GM18499 (cell line): ENCODE data around the gene MOSMO.

Source experiments
- ATAC-seq: cut with Tn5 transposase; IDR thresholded peaks from one replicate; pipeline ENCODE4 v1.9.1; 2021; ENCODE audit warnings: moderate number of reproducible peaks; ENCODE audit not compliant: insufficient read depth, unreplicated experiment

The MOSMO gene

DNA sequence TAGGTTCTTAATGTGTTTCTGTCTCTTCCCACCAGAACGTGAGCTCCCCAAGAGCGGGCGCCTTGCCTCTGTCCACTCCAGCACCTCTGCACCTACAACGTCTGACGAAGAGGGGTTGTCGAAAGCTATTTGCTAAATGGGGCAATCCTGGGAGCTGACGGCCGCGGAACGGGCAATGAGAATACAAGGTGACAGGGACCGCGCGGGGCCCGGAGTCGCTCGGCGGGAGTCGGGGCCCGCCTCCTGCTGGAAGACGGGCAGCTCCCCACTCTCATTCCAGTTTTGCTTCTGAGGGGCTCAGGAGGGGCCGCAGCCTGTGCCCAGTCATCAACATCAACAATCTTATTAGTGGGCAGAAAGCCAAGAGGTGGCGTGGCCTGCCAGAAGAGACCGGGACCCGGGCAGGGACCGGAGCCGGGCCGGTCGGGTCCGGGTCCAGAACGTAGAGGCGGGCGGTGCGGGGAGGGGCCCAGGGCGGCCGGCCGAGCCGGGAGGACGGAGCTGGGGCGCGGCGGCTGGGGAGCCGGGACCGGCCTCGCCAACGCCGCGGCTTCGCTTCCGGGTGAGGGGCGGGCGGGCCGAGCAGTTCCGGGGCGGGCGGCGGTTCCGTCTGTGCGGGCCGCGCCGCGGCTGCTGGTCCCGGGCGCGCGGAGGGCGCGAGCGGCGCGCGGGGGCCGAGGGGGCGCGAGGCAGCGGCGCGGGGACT, at the start of gene MOSMO:
Gene MOSMO (plus strand): TSS at position 603 of the 706 bp plus-strand sequence. CDS start 191 bp downstream, outside the sequence.
- no peak for ATAC-seq

DNA sequence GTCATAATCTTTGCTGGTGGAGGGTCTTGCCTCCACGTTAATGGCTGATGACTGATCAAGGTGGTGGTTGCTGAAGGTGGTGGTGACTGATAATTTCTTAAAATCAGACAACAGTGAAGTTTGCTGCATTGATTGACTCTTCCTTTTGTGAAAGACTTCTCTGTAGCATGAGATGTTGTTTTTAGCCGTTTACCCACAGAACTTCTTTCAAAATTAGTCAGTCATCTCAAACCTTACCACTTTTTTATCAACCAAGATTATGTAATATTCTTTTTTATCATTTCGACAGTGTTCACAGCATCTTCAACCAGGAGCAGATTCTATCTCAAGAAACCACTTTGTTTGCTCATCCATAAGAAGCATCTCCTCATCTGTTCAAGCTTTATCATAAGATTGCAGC, 48.9 kb upstream of the MOSMO start:
- no peak for ATAC-seq

DNA sequence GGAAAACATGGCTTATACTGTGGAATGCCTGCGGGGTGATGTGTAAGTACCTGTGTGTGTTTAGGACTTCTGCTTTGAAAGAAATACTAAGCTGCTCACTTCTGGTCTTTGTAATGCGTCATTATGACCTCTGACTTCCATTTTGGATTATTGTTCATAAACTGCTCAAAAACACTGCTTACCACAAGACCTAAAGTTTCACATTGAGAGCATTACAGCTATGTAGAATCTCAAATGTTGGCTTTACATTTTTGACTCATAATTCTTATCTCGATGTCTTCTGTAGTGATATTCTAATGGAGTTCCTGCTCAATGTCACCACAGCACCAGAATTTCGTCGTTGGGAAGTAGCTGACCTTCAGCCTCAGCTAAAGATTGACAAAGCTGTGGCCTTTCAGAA, 45.4 kb upstream of the MOSMO start:
- ATAC-seq: no peak

DNA sequence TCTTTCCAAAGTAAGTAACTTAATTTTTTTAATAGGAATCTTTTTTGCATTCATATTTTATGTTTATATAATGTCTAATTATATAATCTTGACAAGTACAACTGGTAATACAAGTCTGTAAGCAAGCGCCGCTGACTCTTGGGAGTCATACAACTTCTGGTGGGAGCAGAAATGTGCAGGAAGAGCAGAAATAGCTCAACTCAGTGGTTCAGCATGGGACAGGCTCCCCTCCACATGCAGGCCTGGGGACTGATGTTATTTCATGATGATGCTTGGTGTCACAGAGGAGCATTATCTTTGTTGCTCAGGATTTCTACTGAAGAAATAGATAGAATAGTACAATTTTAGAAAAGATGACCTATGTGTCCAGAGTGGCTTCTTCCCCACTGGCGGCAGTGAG, 44.0 kb upstream of the MOSMO start:
- ATAC-seq: no peak

DNA sequence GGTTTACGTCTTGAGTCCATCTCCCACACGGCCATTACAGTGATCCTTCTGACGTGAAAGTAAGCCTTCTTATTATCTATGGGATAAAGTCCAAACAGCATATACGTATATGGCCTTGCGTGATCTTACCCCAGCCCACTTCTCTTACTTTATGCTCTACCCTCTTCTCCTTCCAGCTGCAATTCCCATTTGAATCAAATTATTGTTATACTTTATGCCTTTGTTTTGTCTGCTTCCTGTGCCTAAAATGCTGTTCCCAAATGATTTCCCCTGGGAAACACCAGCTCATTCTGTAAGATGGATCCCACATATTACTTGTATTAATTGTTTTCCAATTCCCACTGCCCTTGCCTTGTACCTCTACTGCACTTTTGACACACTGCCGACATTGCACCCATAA, 43.6 kb upstream of the MOSMO start:
- ATAC-seq: no peak

DNA sequence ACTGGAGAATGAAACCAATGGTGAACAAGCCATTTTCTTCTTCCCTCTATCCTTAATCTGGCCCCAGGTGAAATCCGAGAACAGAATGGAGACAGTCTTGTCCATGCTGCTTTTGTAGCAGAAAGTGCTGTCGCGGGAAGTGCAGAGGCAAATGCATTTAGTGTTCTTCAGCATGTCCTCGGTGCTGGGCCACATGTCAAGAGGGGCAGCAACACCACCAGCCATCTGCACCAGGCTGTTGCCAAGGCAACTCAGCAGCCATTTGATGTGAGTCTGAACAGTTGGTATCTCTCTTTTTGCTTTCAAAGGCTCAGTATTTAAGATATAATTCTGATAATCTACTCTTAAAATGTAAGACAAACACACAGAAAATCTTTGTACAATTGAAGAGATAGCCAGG, 36.1 kb upstream of the MOSMO start:
- no peak for ATAC-seq

DNA sequence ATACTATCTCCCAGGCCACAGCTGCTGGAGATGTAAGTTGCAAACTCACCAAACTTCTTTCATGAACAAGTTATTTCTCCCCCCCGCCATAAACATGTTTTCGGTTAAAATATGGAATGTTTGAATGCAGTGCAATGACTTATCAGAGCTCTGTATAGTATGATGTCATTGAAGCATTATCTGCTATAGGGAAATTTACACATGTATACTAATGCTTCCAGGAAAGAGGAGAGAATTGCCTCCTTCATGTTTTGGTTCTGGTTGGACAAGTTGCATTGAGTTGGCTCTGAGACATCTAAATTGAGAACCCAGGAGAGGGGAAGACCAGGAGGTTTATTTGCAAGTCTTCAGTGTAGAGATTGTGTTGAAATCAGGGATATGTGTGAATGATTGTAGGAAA, 34.0 kb upstream of the MOSMO start:
- no peak for ATAC-seq

DNA sequence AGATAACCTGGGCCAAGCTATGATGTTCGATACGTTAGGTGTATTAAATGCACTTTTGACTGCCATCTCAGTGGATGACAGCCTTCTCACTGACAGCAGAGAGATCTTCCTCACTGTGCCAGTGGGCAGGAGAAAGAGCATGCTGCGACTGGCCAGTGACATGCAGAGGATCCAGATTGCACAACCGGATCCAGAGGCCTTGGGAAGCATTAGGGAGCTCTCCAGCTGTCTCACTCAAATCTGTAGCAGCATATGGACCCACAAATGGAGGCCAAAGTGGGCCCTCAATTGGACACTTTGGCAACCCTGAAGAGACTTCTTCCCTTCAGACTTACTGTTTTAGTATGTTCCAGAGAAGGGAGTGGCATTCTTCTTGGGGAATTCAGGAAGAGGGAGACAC, 27.9 kb upstream of the MOSMO start:
- ATAC-seq: no peak

DNA sequence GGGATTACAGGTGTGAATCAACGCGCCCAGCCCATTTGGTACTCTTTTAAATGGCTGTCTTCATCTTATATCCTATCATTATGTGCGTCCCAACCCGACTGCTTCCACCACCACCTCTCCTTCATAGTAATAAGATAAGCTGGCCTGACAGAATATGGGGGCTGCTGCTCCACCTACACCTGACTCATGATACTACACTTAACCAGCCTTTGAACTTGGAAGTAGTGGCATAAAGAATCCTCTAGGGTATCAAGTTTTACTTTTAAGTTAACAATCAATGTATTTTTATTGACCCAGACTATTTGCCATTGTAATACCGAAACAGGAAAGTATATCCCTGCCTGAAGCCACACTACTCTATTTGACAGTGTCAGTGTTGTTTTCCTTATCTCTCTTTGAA, 25.8 kb upstream of the MOSMO start:
- no peak for ATAC-seq

DNA sequence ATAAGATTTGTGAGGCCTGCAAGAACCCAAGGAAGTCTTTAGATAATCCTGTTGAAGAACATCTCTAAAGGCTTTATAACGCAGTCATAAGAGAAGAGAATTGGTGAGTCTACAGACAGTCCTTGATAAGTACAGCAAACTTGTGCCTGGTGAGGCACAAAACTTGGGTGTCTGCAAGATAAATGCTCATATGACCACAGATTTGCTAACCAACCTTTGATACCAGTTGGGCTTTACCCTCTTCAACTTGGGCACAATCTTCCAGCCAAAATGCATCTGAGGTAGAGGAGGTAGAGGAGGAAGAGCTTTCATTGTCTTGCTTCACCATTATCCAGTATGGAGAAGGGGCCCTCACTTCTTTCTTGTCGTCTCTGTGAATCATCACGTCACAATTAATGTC, 23.8 kb upstream of the MOSMO start:
- no peak for ATAC-seq

DNA sequence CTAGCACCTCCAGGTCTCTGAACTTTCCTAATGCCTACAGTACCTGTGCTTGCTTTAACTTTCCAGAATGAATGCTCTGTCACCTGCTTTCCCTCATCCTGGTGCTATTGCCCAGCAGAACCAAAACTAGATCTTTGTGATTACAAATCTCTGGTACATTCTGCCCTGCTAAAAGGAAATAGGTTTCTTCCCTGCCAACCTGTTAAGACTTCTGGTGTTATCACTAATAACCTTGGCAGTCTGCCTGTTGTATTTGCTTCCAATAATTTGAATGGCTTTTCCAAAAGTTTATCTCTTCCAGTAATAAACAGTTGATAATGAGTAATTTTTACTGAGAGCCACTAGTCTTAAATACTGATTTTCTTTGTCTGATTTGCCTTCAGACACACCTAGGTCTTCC, 22.4 kb upstream of the MOSMO start:
- no peak for ATAC-seq

DNA sequence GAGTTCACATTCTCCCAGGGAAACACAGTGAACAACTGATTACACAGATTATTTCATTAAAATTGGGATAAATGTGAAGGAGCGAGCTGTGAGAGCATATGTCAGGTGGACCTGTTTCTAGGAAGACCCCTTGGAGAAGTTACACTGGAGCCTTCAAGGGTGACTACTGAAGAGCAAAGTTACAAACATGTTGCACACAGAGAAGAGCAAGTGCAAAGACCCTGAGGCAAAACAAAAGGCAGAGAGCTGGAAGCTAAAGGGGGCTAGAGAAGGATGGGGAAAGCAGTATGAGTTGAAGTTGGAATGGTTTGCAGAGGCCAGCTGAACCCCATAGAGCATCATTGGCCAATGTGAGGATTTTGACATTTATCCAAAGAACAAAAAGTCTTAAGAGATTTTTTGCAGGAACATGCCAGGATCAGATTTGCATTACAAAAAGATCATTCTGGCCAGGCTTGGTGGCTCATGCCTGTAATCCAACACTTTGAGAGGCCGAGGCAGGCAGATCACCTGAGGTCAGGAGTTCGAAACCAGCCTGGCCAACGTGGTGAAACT, 21.1 kb upstream of the MOSMO start:
- no peak for ATAC-seq

DNA sequence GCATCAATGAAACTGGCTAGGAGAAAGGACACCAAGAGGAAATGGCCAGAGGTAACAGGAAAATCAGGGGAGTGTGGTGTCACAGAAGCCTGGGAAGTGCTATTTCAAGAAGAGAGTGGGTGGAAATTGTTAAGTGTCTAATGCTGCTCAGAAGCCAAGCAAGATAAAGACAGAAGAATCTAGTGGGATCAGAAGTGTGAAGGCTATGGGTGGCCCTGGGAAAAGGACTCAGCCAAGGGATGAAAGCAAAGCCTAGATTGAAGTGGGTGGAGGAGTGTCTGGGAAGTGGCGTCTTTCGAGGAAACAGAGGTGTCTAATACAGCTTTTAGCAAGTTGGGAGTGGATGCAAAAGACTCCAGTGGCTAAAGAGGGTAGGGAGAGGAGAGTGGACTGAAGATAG, 20.4 kb upstream of the MOSMO start:
- no peak for ATAC-seq

DNA sequence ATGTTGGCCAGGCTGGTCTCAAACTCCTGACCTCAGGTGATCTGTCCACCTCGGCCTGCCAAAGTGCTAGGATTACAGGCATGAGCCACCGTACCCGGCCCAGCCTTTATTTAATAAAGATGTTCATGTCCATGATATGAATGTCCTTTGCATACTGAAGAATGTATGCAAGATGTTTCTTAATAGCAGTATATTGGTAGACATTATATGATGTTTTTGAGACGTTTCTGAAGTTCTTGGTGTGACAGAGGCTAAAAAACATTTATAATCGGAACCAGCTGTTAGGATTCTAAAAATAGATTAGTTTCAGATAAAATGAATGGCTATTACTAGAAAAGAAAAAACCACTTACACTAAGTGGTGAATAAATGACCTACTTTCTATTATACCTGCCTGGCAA, 18.8 kb upstream of the MOSMO start:
- ATAC-seq: no peak

DNA sequence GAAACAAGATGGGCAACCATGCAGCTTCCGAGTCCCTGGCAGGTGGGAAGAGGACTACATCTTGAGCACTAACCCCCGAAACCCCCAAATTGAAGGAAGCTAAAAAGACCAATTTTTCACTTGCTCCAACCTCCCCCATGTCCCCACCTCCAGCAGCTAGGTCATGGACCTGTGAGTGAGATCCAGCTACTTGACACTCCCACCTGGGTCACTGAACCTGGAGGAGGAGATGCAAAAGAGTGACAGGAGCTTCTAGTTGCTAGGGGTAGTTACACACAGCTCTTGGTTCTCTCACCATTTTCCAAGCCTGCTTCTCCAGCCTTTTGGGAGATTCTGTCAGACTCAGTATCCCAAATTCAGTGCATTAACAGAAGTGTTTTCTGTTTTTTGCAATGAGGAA, 18.2 kb upstream of the MOSMO start:
- ATAC-seq: no peak

DNA sequence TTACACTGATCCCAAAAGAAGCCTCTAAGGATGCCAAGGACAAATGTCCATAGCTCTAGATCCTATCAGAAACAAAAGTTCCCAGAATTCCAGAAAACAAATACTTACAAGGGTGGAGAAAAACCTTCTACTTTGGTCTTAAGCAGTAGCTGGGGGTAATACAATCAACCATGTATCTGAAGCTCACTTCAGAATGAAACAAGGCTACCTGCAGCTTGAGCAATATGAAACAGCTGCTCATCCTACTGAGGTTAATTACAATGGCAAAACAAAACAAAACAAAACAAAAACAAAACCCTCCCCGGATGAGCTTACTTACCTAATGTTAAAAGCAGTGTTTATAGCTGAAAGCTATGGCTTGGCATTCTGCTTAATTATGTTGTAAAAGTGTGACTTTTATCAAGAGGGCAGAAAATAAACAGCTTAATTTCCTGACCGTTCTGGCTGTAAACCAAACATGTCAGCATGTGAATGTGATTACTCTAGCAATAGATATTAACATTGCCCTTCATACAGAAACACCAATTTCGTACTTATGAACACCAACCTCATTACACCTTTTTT, 17.4 kb upstream of the MOSMO start:
- ATAC-seq: no peak

DNA sequence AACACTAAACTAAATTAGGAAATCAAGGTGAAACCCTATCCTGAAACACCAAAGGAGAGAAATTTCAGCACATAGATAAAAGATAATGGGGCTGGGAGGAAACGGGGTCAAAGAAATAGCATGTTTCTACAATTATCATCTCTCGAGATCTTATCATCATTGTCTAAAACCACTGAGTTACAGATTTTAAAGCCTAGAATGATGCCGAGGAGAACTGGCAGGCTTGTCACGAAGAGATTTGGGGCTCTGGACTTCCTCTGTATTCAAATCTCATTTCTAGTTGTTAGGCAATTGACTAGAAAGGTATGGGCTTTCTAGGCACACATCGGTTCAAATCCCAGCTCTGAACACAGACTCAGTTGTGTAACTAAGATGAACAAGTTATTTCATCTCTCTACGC, 16.3 kb upstream of the MOSMO start:
- ATAC-seq: no peak

DNA sequence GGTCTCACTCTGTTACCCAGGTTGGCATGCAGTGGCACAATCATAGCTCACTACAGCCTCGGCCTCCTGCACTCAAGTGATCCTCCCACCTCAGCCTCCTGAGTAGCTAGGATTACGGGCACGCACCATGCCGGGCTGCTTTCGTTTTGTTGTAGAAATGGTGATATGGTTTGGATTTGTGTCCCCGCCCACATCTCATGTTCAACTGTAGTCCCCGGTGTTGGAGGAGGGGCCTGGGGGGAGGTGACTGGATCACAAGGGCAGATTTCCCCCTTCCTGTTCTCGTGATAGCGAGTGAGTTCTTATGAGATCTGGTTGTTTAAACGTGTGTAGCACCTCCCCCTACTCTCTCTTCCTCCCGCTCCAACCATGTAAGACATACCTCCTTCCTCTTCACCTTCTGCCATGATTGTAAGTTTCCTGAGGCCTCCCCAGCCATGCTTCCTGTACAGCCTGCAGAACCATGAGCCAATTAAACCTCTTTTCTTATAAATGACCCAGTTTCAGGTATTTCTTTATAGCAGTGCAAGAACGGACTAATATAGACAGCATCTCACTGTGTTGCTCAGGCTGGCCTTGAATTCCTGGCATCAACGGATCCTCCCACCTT, 12.9 kb upstream of the MOSMO start:
- ATAC-seq: no peak

DNA sequence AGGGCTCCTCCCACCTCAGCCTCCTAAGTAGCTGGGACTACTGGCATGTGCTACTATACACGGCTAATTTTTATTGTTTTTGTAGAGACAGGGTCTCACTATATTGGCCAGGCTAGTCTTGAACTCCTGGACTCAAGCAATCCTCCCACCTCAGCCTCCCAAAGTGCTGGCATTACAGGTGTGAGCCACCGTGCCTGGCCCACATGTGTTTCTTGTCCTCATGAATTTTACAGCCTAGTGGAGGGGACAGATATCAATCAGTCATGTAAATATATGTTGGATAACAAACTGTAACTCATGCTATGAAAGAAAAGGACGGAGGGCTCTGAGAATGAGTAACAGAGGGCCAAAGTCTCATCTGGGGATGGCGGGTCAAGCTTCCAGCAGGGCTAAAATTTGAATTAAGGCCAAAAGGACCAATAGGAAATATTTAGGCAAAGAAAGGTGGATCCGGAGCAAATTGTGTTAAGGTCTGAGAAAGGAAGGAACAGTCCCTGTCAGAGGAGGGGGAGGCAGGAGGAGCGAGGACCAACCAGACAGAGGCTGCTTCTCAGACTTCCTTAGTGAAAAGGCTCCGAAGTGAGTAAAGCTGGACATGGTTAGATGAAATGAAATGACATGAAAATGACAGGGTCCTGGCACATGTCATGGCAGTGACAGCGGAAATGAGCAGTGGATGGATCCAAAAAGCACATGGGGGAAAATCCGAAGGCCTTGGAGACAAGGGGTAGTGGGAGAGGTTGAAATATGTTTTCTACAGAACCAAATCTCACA, 10.8 kb upstream of the MOSMO start:
- ATAC-seq: no peak

DNA sequence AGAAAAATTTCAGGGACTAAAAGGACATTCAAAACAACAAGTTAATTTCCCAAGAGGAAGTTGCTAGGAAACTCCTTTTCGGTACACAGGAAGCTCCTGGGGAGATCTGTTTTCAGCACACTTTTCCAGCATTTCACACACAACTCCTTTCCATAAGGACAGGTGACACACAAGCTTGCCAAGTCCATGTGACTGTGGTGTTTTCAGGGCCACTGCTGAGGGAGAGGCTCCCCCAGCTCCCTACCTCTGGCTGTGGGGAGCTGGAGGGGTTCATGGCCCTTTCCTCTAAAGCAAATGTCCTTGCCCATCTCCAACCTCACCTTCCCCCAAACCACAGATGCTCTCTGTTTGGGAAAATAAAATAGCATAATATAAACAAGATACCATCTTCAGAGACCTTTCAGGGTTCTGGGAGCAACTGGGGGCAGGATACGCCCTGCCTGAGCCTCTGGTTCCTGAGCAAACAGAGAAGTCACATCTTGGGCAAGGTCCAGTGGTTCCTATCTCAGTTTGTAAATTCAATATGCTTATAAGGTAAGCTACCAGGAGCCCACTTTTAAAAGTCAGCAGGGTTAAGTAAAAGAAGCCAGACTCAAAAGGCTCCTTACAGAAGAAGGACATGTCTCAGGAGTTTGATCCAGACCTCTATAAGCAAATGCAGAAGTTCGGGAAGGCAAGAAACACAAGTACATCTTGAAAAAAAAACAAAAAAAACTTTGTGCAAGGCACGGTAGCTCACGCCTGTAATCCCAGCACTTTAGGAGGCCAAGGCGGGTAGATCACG, 10.0 kb upstream of the MOSMO start:
- no peak for ATAC-seq
